Muscle of leg (tissue), 11 donors: ENCODE data around the gene USH1C. TPM values are rescaled to one million over a fixed set of nuclear protein-coding genes. Genes with fewer than 3 reads are reported as not detected.

Experiments
- DNase-seq: peaks from one replicate; pipeline ENCODE4 v3.0.0; 2013
- H3K27ac ChIP-seq: one replicate; pipeline ENCODE4 v1.5.1; 2013; ENCODE audit warnings: mild to moderate bottlenecking, low read length, control low read depth
- H3K27me3 ChIP-seq: one replicate; pipeline ENCODE4 v1.6.1; 2013; ENCODE audit warnings: low read length; ENCODE audit not compliant: control insufficient read depth, insufficient read depth
- H3K36me3 ChIP-seq: one replicate; pipeline ENCODE4 v1.6.1; 2013; ENCODE audit warnings: low read length; ENCODE audit not compliant: control insufficient read depth, insufficient read depth
- H3K4me1 ChIP-seq: one replicate; pipeline ENCODE4 v1.6.1; 2013; ENCODE audit warnings: low read length; ENCODE audit not compliant: control insufficient read depth, insufficient read depth
- H3K4me3 ChIP-seq: one replicate; pipeline ENCODE4 v1.5.1; 2013; ENCODE audit warnings: low read length, control low read depth
- H3K9me3 ChIP-seq: replicated peaks from 2 replicates; pipeline ENCODE4 v1.6.1; 2013; ENCODE audit warnings: low read depth, low read length; ENCODE audit not compliant: control insufficient read depth
- WGBS: methylation state at CpG from one replicate; pipeline ENCODE4 v1.1.5; 2013; ENCODE audit warnings: missing lambda C conversion rate; ENCODE audit not compliant: insufficient coverage; 5-methylcytosine and 5-hydroxymethylcytosine counted together
- polyA plus RNA-seq, 8 donors: library from polyadenylated mRNA; unstranded; fragments of 120-200 nt; gene quantifications; one replicate each; pipeline versions ENCODE4 v1.2.1 to v1.2.3, GENCODE V29; 2013; ENCODE audit warnings: inconsistent platforms in 1 of 8, low replicate concordance in 1 of 8; ENCODE audit not compliant: insufficient read length in 8 of 8, insufficient read depth in 1 of 8
- total RNA-seq: library from RNA; stranded (reverse); fragments of 120-200 nt; gene quantifications from one replicate; pipeline ENCODE4 v1.2.4, GENCODE V29; 2013

The USH1C gene
- total and polyA plus RNA-seq, 9 donors: 0.22 to 11.4 (median 0.48) TPM; not detected in 2

GRCh38 chr11:17528906-17529843, 15.0 kb downstream of the USH1C start:
- peaks cover 18% of the 10 kb centered on the region for H3K27me3 ChIP-seq
- 35% methylated on average over 10 of the region's 14 CpGs for WGBS
- no peaks in the 10 kb centered on the region for H3K9me3 ChIP-seq
- no peaks in the 10 kb centered on the region for H3K36me3 ChIP-seq
- DNase-seq: peak; percentile 73
- peak overlapping the region; percentile 59 for H3K27ac ChIP-seq
- peaks cover 31% of the 10 kb centered on the region for H3K4me1 ChIP-seq
- H3K4me3 ChIP-seq: no peak overlapping the region

DNA sequence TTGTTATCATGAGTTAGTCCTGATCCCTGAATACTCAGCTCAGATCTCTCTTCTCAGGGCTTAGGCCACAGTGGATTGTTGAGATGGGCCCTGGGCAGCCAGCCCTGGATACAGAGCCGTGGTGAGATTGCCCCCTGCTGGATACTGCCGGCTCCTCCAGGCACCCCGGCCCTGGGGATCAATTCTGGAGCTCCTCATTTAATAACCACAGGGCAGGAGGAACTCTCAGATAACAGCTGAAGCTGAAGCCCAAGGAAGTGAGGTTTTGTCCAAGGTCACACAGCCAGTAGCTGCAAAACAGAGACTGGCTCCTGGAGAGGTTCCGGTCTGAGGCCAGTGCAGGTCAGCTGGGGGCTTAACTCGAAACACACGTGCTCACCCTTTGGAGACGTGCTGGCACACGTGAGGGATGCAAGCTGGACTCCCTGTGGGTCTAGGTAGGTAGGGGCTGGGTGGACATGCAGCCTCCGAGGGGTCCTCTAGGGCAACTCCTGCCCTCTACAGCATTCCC, 16.0 kb downstream of the USH1C start:
- no peaks in the 10 kb centered on the region for H3K9me3 ChIP-seq
- H3K27me3 ChIP-seq: peaks cover 14% of the 10 kb centered on the region
- no peaks in the 10 kb centered on the region for H3K36me3 ChIP-seq
- no peak overlapping the region for H3K27ac ChIP-seq
- H3K4me1 ChIP-seq: peaks cover 31% of the 10 kb centered on the region
- H3K4me3 ChIP-seq: no peak overlapping the region
- WGBS: 66% methylated on average over 2 of the region's 9 CpGs
- DNase-seq: peak; percentile 40

- DNase-seq: no peak
- 60% methylated on average over 1 of the region's 3 CpGs for WGBS
- Histone ChIP-seq H3K27me3 (peaks cover 13% of the 10 kb centered on the region), H3K9me3 (no peaks in the 10 kb centered on the region), H3K4me1 (peaks cover 31% of the 10 kb centered on the region), H3K4me3 (no peak overlapping the region), H3K36me3 (no peaks in the 10 kb centered on the region), H3K27ac (no peak overlapping the region)
Measured at GRCh38 chr11:17527628-17527995, 16.6 kb downstream of the USH1C start.

DNA sequence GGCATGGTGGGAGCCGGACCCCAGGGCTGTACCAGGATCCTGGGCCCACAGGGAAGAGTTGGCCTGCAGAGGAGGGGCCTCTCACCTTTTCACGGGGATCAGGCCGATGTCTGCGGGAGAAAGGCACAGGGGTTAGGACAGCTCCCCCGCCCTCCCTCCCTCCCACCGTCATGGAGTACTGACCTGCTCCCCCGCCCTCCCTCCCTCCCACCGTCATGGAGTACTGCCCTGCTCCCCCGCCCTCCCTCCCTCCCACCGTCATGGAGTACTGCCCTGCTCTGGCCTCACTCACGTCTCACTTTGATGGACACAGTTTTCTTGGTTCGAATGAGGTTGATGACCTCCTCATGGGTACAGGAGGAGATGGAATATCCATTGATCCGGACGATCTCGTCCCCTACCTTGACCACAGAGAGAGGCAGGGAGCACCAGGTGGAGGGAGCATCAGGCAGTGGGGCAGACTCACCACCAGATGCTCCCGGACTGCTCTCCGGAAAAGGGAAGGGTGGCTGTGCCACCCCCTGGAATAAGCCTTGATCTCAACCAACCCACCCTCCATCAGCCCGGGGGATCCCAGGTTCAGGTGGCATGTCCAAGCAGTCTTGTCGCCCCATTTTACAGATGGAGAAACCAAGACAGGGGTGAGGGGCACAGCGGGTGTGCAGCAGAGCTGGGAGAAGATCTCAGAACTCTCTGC, 17.1 kb downstream of the USH1C start:
- 91% methylated on average over 7 of the region's 20 CpGs for WGBS
- H3K36me3 ChIP-seq: no peaks in the 10 kb centered on the region
- no peak overlapping the region for H3K4me3 ChIP-seq
- no peak overlapping the region for H3K27ac ChIP-seq
- no peak for DNase-seq
- peaks cover 13% of the 10 kb centered on the region for H3K27me3 ChIP-seq
- peaks cover 31% of the 10 kb centered on the region for H3K4me1 ChIP-seq
- no peaks in the 10 kb centered on the region for H3K9me3 ChIP-seq

DNA sequence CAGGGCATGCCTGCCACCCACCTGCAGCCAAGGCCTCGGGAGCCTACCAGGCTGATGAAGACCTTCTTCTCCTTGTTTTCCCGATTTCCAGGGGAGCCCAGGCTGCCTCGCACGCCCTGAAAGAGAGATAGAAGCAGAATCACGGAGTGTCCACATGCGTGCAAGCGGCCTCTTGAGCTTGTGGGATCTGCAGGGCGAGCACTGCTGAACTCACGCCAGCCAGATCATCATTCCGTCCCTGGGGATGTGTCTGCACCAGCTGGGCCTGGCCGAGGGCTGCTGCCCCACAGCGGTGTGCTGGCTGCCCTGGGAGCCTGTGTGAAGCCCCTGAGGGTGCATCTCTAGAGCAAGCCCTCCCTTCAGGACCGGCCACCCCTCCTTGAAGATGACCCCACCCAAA, 17.9 kb downstream of the USH1C start:
- DNase-seq: no peak
- Histone ChIP-seq H3K27ac (no peak overlapping the region), H3K27me3 (peaks cover 13% of the 10 kb centered on the region), H3K4me1 (peaks cover 28% of the 10 kb centered on the region), H3K9me3 (no peaks in the 10 kb centered on the region), H3K4me3 (no peak overlapping the region), H3K36me3 (no peaks in the 10 kb centered on the region)
- 77% methylated on average over 12 of the region's 13 CpGs for WGBS

GRCh38 chr11:17525570-17525969, 18.6 kb downstream of the USH1C start:
- 52% methylated on average over 2 of the region's 4 CpGs for WGBS
- Histone ChIP-seq H3K9me3 (no peaks in the 10 kb centered on the region), H3K27ac (no peak overlapping the region), H3K4me3 (no peak overlapping the region), H3K27me3 (peaks cover 9% of the 10 kb centered on the region), H3K36me3 (no peaks in the 10 kb centered on the region), H3K4me1 (peaks cover 25% of the 10 kb centered on the region)
- DNase-seq: no peak

DNA sequence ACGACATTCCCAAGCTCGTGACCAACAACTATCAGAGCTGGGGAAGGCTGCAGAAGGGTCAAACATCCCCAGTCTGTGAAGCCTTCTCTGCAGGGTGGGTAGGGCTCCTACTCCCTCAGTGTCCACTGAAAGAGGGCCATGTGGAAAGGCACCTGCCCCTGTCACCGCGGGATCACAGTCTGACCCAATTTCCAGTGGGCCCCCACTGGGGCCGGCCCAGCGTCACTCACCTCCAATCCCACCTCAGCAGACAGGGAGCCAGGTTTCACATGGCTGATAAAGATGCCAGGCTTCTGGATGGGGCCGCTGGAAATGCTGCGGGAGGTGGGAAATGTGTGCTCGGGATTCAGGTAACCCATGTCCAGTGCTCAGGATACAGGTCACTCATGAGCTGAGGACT, 20.0 kb downstream of the USH1C start:
- Histone ChIP-seq H3K27me3 (peaks cover 4% of the 10 kb centered on the region), H3K36me3 (no peaks in the 10 kb centered on the region), H3K9me3 (no peaks in the 10 kb centered on the region), H3K4me3 (no peak overlapping the region), H3K27ac (no peak overlapping the region), H3K4me1 (peaks cover 15% of the 10 kb centered on the region)
- DNase-seq: no peak
- 87% methylated on average over 6 of the region's 9 CpGs for WGBS

DNA sequence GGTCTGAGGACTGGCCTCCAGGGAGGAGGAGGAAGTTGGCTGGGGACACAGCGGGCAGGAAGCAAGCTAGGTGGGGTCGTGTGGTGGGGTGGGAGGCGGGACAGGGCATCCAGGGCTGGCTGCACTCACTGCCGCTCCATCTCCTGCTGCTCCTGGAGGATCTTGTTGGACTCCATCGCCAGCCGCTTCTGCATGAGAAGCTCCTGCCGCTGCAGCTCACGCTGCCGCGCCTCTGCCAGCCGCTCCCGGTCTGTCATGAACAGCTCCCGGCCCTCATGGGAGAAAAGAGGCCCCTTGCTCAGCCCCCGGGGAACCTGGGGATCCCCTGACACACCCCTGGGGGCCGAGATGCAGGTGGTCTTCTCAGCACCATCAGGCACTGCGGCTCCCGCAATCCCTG, 21.6 kb downstream of the USH1C start:
- Histone ChIP-seq H3K4me3 (no peak overlapping the region), H3K36me3 (no peaks in the 10 kb centered on the region), H3K27ac (no peak overlapping the region), H3K4me1 (no peaks in the 10 kb centered on the region), H3K9me3 (no peaks in the 10 kb centered on the region), H3K27me3 (peaks cover 4% of the 10 kb centered on the region)
- DNase-seq: no peak
- 78% methylated on average over 15 of the region's 17 CpGs for WGBS

GRCh38 chr11:17521106-17521900, 22.9 kb downstream of the USH1C start:
- Histone ChIP-seq H3K27me3 (peaks cover 11% of the 10 kb centered on the region), H3K4me1 (no peaks in the 10 kb centered on the region), H3K36me3 (no peaks in the 10 kb centered on the region), H3K9me3 (no peaks in the 10 kb centered on the region), H3K4me3 (no peak overlapping the region), H3K27ac (no peak overlapping the region)
- WGBS: 85% methylated on average over 5 of the region's 11 CpGs
- no peak for DNase-seq
